ENCODE results near the gene KPNB1.

The KPNB1 gene

GRCh38 chr17:47633996-47634395 is 15.7 kb upstream of the KPNB1 start:
- ChIA-PET POLR2A (no interaction called here), CTCF (interaction anchor here (0.9 to 4.2 kb wide), 4 partner anchors 8 to 18 kb away, joined by 3 to 18 read pairs (median 4); no protein-coding TSS in a partner anchor)
- TF ChIP-seq CTCF (IDR thresholded peaks at IDR 0.05; ENCODE audit: control extremely low read depth, extremely low read depth, low read depth, missing control alignments) = no peak
- DNase-seq (ENCODE audit: extremely low spot score) = no peak

- CTCF ChIA-PET = interaction anchor here (1.1 to 4.2 kb wide), 2 partner anchors 13 to 19 kb away, joined by 3 to 18 read pairs; no protein-coding TSS in a partner anchor
- POLR2A ChIA-PET = interaction anchor here (0.6 kb wide), 1 partner anchor 147 kb away, joined by 3 read pairs; no protein-coding TSS in a partner anchor
- no peak for TF ChIP-seq CTCF (IDR thresholded peaks at IDR 0.05; ENCODE audit: control extremely low read depth, extremely low read depth, low read depth, missing control alignments)
- DNase-seq (ENCODE audit: extremely low spot score) = no peak
These were observed 14.8 kb upstream of the KPNB1 start for GRCh38 chr17:47634870-47635269.

GRCh38 chr17:47635734-47636133 is 14.0 kb upstream of the KPNB1 start:
- POLR2A ChIA-PET = no interaction called here
- CTCF ChIA-PET = interaction anchor here (1.1 to 4.2 kb wide), 2 partner anchors 9 to 20 kb away, joined by 3 to 18 read pairs; no protein-coding TSS in a partner anchor
- no peak for TF ChIP-seq CTCF (IDR thresholded peaks at IDR 0.05; ENCODE audit: control extremely low read depth, extremely low read depth, low read depth, missing control alignments)
- DNase-seq (ENCODE audit: extremely low spot score) = no peak

GRCh38 chr17:47636273-47637030 is 13.3 kb upstream of the KPNB1 start:
- no peak for DNase-seq (ENCODE audit: extremely low spot score)
- ChIA-PET POLR2A (no interaction called here), CTCF (interaction anchor here (0.8 to 4.2 kb wide), 3 partner anchors 10 to 21 kb away, joined by 3 to 18 read pairs (median 3); no protein-coding TSS in a partner anchor)
- TF ChIP-seq CTCF (IDR thresholded peaks at IDR 0.05; ENCODE audit: control extremely low read depth, extremely low read depth, low read depth, missing control alignments) = no peak

GRCh38 chr17:47638903-47639302 is 10.8 kb upstream of the KPNB1 start:
- CTCF ChIA-PET = no interaction called here

GRCh38 chr17:47640076-47640475 is 9.6 kb upstream of the KPNB1 start:
- ChIA-PET POLR2A (interaction anchor here (0.5 kb wide), 1 partner anchor 14 kb away, joined by 5 read pairs; no protein-coding TSS in a partner anchor), CTCF (interaction anchor here (1.2 to 1.5 kb wide), 3 partner anchors 9 to 25 kb away, joined by 3 to 6 read pairs (median 4); no protein-coding TSS in a partner anchor)
- TF ChIP-seq CTCF (IDR thresholded peaks at IDR 0.05; ENCODE audit: control extremely low read depth, extremely low read depth, low read depth, missing control alignments) = no peak
- no peak for DNase-seq (ENCODE audit: extremely low spot score)

More at GRCh38 chr17:47638903-47639302, 10.8 kb upstream of the KPNB1 start:
- POLR2A ChIA-PET = no interaction called here
- TF ChIP-seq CTCF (IDR thresholded peaks at IDR 0.05; ENCODE audit: control extremely low read depth, extremely low read depth, low read depth, missing control alignments) = no peak
- DNase-seq (ENCODE audit: extremely low spot score) = no peak

Data from GM10248 (cell line).